ENCODE data around the gene PTPRJ.
A peak's percentile ranks its signal among the peaks of the same experiment; 100 is the strongest.

PTPRJ gene

GRCh38 chr11:47971501-47971900, 8.9 kb upstream of the PTPRJ start:
- TF ChIP-seq, protein P1, sequence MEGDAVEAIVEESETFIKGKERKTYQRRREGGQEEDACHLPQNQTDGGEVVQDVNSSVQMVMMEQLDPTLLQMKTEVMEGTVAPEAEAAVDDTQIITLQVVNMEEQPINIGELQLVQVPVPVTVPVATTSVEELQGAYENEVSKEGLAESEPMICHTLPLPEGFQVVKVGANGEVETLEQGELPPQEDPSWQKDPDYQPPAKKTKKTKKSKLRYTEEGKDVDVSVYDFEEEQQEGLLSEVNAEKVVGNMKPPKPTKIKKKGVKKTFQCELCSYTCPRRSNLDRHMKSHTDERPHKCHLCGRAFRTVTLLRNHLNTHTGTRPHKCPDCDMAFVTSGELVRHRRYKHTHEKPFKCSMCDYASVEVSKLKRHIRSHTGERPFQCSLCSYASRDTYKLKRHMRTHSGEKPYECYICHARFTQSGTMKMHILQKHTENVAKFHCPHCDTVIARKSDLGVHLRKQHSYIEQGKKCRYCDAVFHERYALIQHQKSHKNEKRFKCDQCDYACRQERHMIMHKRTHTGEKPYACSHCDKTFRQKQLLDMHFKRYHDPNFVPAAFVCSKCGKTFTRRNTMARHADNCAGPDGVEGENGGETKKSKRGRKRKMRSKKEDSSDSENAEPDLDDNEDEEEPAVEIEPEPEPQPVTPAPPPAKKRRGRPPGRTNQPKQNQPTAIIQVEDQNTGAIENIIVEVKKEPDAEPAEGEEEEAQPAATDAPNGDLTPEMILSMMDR (IDR thresholded peaks at IDR 0.05; ENCODE audit: insufficient read depth, low read depth, low read length, missing control alignments): no peak

GRCh38 chr11:47973173-47973572, 7.2 kb upstream of the PTPRJ start:
- H3K4me3 ChIP-seq (ENCODE audit: low read length): no peak overlapping the region
- TF ChIP-seq, protein P1 (IDR thresholded peaks at IDR 0.05; ENCODE audit: insufficient read depth, low read depth, low read length, missing control alignments): no peak
- DNase-seq (ENCODE audit: low read depth): no peak

More at GRCh38 chr11:47971501-47971900, 8.9 kb upstream of the PTPRJ start:
- no peak overlapping the region for H3K4me3 ChIP-seq (ENCODE audit: low read length)
- no peak for DNase-seq (ENCODE audit: low read depth)

- no peak for DNase-seq (ENCODE audit: low read depth)
- no peak overlapping the region for H3K4me3 ChIP-seq (ENCODE audit: low read length)
- TF ChIP-seq, protein P1 (IDR thresholded peaks at IDR 0.05; ENCODE audit: insufficient read depth, low read depth, low read length, missing control alignments): no peak
Measured at GRCh38 chr11:47976931-47977330, 3.4 kb upstream of the PTPRJ start.

GRCh38 chr11:47977623-47978022, 2.7 kb upstream of the PTPRJ start:
- TF ChIP-seq, protein P1 (IDR thresholded peaks at IDR 0.05; ENCODE audit: insufficient read depth, low read depth, low read length, missing control alignments): no peak
- DNase-seq (ENCODE audit: low read depth): no peak
- no peak overlapping the region for H3K4me3 ChIP-seq (ENCODE audit: low read length)

DNA sequence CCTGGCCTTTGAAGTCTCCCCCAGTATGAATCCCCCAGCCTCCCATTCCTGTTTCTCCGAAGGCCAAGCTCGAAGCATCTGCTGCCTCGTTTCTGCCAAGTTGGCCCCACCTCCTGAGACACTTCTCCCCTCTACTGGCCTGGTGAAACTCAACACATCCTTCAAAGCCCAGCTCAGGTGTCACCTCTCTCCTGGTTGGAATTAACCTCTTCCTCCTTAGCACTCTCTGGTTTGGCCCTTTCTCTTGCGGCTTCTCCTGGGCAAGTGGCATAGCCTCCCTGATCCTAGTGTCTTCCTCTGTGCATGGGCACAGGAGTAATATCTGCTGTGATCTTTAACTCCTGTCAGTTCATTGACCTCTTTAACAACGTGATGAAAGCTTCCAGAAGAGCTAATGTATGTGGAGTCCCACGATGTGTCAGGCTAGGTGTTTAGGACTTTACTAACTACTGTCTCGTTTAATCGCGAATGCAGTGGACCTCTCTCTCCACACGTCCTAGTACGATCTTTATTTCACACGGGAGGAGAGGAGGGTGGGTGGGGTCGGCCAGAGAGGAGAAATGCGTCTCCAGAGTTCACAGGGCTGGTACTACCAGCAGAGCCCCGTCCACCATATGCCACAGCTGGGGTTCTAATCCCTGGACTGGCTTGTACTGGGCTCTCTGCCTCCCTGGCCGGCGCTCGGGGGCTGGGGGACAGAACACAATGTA, 826 bp upstream of the PTPRJ start:
- TF ChIP-seq, protein P1 (IDR thresholded peaks at IDR 0.05; ENCODE audit: insufficient read depth, low read depth, low read length, missing control alignments): no peak
- no peak for DNase-seq (ENCODE audit: low read depth)

GRCh38 chr11:47980907-47981621, 705 bp downstream of the PTPRJ start:
- peak; percentile 29 for DNase-seq (ENCODE audit: low read depth)
- TF ChIP-seq, protein P1 (IDR thresholded peaks at IDR 0.05; ENCODE audit: insufficient read depth, low read depth, low read length, missing control alignments): no peak
- peak overlapping the region; percentile 45 for H3K4me3 ChIP-seq (ENCODE audit: low read length)

More for the DNA sequence above, 826 bp upstream of the PTPRJ start:
- no peak overlapping the region for H3K4me3 ChIP-seq (ENCODE audit: low read length)
